H9 (cell line): ENCODE data around the gene HMGB1. TPM values are rescaled to one million over a fixed set of nuclear protein-coding genes. Genes with fewer than 3 reads are reported as not detected.
A peak's percentile ranks its signal among the peaks of the same experiment; 100 is the strongest.

ENCODE experiments used
- DNase-seq: peaks from one replicate; pipeline ENCODE4 v3.0.0-alpha.2; 2017
- H2AFZ ChIP-seq: one replicate; pipeline ENCODE4 v1.6.1; 2013; ENCODE audit warnings: mild to moderate bottlenecking, low read length, control low read depth, moderate library complexity
- H2AK5ac ChIP-seq: 2 replicates; pipeline ENCODE4 v1.6.1; 2013; ENCODE audit warnings: low read length, control low read depth, mixed read lengths; ENCODE audit not compliant: insufficient read length
- H2BK120ac ChIP-seq: one replicate; pipeline ENCODE4 v1.6.1; 2013; ENCODE audit warnings: low read depth, mild to moderate bottlenecking, low read length, control low read depth, inconsistent platforms; ENCODE audit not compliant: poor library complexity, severe bottlenecking
- H2BK12ac ChIP-seq: 2 replicates; pipeline ENCODE4 v1.6.1; 2013; ENCODE audit warnings: low read length, control low read depth, mixed read lengths, low read depth; ENCODE audit not compliant: insufficient read length
- H2BK15ac ChIP-seq: 2 replicates; pipeline ENCODE4 v1.6.1; 2013; ENCODE audit warnings: low read depth, low read length, control low read depth
- H2BK20ac ChIP-seq: one replicate; pipeline ENCODE4 v1.6.1; 2013; ENCODE audit warnings: low read depth, mild to moderate bottlenecking, low read length, control low read depth, inconsistent platforms; ENCODE audit not compliant: poor library complexity, severe bottlenecking
- H2BK5ac ChIP-seq: 2 replicates; pipeline ENCODE4 v1.6.1; 2013; ENCODE audit warnings: low read length, control low read depth, mixed read lengths; ENCODE audit not compliant: insufficient read length
- H3K14ac ChIP-seq: 2 replicates; pipeline ENCODE4 v1.6.1; 2013; ENCODE audit warnings: low read length, control low read depth; ENCODE audit not compliant: insufficient read depth
- H3K18ac ChIP-seq: 2 replicates; pipeline ENCODE4 v1.6.1; 2013; ENCODE audit warnings: low read depth, mild to moderate bottlenecking, mixed read lengths, low read length, control low read depth; ENCODE audit not compliant: insufficient read length
- H3K23ac ChIP-seq: 2 replicates; pipeline ENCODE4 v1.6.1; 2013; ENCODE audit warnings: low read length, control low read depth, mixed read lengths, low read depth; ENCODE audit not compliant: insufficient read length
- H3K23me2 ChIP-seq: 2 replicates; pipeline ENCODE4 v1.6.1; 2013; ENCODE audit warnings: low read depth, mild to moderate bottlenecking, mixed read lengths, low read length, control low read depth; ENCODE audit not compliant: insufficient read length, poor library complexity, severe bottlenecking
- H3K27ac ChIP-seq: 2 replicates; pipeline ENCODE4 v1.5.1; 2013; ENCODE audit warnings: low read length, control low read depth, mixed read lengths, low read depth; ENCODE audit not compliant: insufficient read length
- H3K27me3 ChIP-seq: 2 replicates; pipeline ENCODE4 v1.6.1; 2013; ENCODE audit warnings: low read length, control low read depth, inconsistent platforms; ENCODE audit not compliant: insufficient read depth
- H3K4ac ChIP-seq: 2 replicates; pipeline ENCODE4 v1.6.1; 2013; ENCODE audit warnings: low read depth, mild to moderate bottlenecking, control low read depth, inconsistent platforms, low read length, moderate library complexity
- H3K4me1 ChIP-seq: 2 replicates; pipeline ENCODE4 v1.6.1; 2013; ENCODE audit warnings: low read length, control low read depth, inconsistent platforms; ENCODE audit not compliant: insufficient read depth
- H3K4me2 ChIP-seq: 2 replicates; pipeline ENCODE4 v1.6.1; 2013; ENCODE audit warnings: low read length, control low read depth, mixed read lengths; ENCODE audit not compliant: insufficient read length, insufficient read depth
- H3K56ac ChIP-seq: 2 replicates; pipeline ENCODE4 v1.6.1; 2013; ENCODE audit warnings: low read depth, mild to moderate bottlenecking, mixed read lengths, low read length, control low read depth; ENCODE audit not compliant: insufficient read length
- H3K79me1 ChIP-seq: 2 replicates; pipeline ENCODE4 v1.6.1; 2013; ENCODE audit warnings: low read depth, mild to moderate bottlenecking, moderate library complexity, low read length, control low read depth, inconsistent platforms; ENCODE audit not compliant: insufficient read depth, poor library complexity, severe bottlenecking
- H3K79me2 ChIP-seq: 2 replicates; pipeline ENCODE4 v1.6.1; 2013; ENCODE audit warnings: low read length, control low read depth, inconsistent platforms; ENCODE audit not compliant: insufficient read depth
- H3K9ac ChIP-seq: 2 replicates; pipeline ENCODE4 v1.6.1; 2013; ENCODE audit warnings: low read length, control low read depth, mixed read lengths; ENCODE audit not compliant: insufficient read length; ENCODE audit errors: extremely low read depth
- H3K9me3 ChIP-seq: one replicate; pipeline ENCODE4 v1.6.1; 2013; ENCODE audit warnings: low read depth, low read length, inconsistent platforms; ENCODE audit not compliant: control insufficient read depth
- H3T11ph ChIP-seq: one replicate; pipeline ENCODE4 v1.6.1; 2013; ENCODE audit warnings: mild to moderate bottlenecking, low read length, control low read depth, inconsistent platforms
- H4K20me1 ChIP-seq: one replicate; pipeline ENCODE4 v1.6.1; 2013; ENCODE audit not compliant: control insufficient read depth, insufficient read length, insufficient read depth
- H4K5ac ChIP-seq: 2 replicates; pipeline ENCODE4 v1.6.1; 2013; ENCODE audit warnings: low read depth, mild to moderate bottlenecking, mixed read lengths, low read length, control low read depth; ENCODE audit not compliant: insufficient read length
- H4K8ac ChIP-seq: replicated peaks from 2 replicates; pipeline ENCODE4 v1.6.1; 2013; ENCODE audit warnings: low read length, control low read depth, mixed read lengths, low read depth; ENCODE audit not compliant: insufficient read length
- H4K91ac ChIP-seq: 2 replicates; pipeline ENCODE4 v1.6.1; 2013; ENCODE audit warnings: low read depth, mild to moderate bottlenecking, moderate library complexity, mixed read lengths, low read length, control low read depth; ENCODE audit not compliant: insufficient read length
- H3K27ac Mint-ChIP-seq, 3 experiments: 2 replicates in 2 of 3; 3 replicates in 1 of 3; pipeline ENCODE4 v1.8.0; 2020 to 2021; ENCODE audit warnings: mixed read lengths in 3 of 3, mild to moderate bottlenecking in 1 of 3, moderate library complexity in 1 of 3
- H3K27me3 Mint-ChIP-seq: 2 replicates; pipeline ENCODE4 v1.8.0; 2021; ENCODE audit warnings: low read depth, mild to moderate bottlenecking, moderate library complexity, mixed read lengths
- H3K36me3 Mint-ChIP-seq, 3 experiments: 2 replicates in 2 of 3; 3 replicates in 1 of 3; pipeline ENCODE4 v1.8.0; 2020 to 2021; ENCODE audit warnings: low read depth in 3 of 3, mixed read lengths in 3 of 3; ENCODE audit not compliant: insufficient read depth in 1 of 3
- H3K4me1 Mint-ChIP-seq, 2 experiments: 2 replicates each; pipeline ENCODE4 v1.8.0; 2020; ENCODE audit warnings: mixed read lengths in 2 of 2
- H3K4me3 Mint-ChIP-seq, 2 experiments: 2 replicates in 1 of 2; 3 replicates in 1 of 2; pipeline ENCODE4 v1.8.0; 2020 to 2021; ENCODE audit warnings: mild to moderate bottlenecking in 2 of 2, mixed read lengths in 2 of 2, moderate library complexity in 1 of 2
- H3K9me3 Mint-ChIP-seq, 2 experiments: 2 replicates in 1 of 2; 3 replicates in 1 of 2; pipeline ENCODE4 v1.8.0; 2020; ENCODE audit warnings: mild to moderate bottlenecking in 2 of 2, mixed read lengths in 2 of 2, moderate library complexity in 1 of 2
- WGBS: extraction: QIAGEN DNeasy Blood & Tissue Kit; methylation state at CpG from one replicate; pipeline ENCODE4 v1.1.7; 2013; ENCODE audit warnings: missing lambda C conversion rate, low lambda C conversion rate, mixed read lengths; ENCODE audit not compliant: insufficient read length; ENCODE audit errors: extremely low coverage; 5-methylcytosine and 5-hydroxymethylcytosine counted together
- total RNA-seq: library from RNA; stranded (reverse); gene quantifications from 2 replicates; pipeline ENCODE4 v1.2.1, GENCODE V29; 2021
- TF ChIP-seq, protein P1 (sequence below): fragments of 200-600 bp; sonication (generic); conservative IDR thresholded peaks from 3 replicates; pipeline ENCODE4 v1.8.0; 2021; ENCODE audit warnings: antibody characterized with exemption, mild to moderate bottlenecking

HMGB1 gene
- total RNA-seq, 1 experiment from 2014 or later, result 688 TPM

DNA sequence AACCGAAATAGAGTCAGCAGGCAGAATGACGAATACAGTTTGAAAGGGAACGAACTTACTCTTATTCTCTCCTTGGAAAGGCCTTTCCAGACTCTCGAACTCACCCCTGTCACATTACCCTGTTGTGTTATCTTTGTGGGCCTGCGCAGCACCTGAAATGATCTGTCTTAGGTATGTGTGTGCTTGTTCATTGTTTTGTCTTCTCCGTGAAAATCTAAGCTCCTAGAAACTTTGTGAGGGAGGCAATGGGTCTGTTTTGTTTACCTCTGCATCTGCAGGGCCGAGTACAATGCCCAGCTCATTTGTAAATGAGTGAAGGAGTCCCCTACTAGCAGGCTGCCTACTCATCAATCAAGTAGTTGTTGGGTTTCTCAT is 19.6 kb downstream of the HMGB1 start:
- Histone ChIP-seq H4K91ac (no peak overlapping the region), H3K4me1 (peaks cover 8% of the 10 kb centered on the region; the same call in 1 of the 2 replicates), H2BK12ac (no peak overlapping the region), H3K79me1 (no peaks in the 10 kb centered on the region), H3K23ac (peak overlapping the region; percentile 24), H3K27me3 (no peaks in the 10 kb centered on the region), H3K27ac (peak overlapping the region; percentile 55), H3T11ph (no peak overlapping the region), H2BK5ac (no peak overlapping the region), H2BK120ac (no peak overlapping the region), H2BK15ac (no peak overlapping the region), H3K23me2 (peaks cover 13% of the 10 kb centered on the region), H3K4ac (no peak overlapping the region), H4K5ac (peak overlapping the region; percentile 67), H3K4me2 (peak overlapping the region; percentile 91), H2BK20ac (no peak overlapping the region), H3K9ac (peak overlapping the region; percentile 64), H2AK5ac (no peak overlapping the region), H3K79me2 (no peaks in the 10 kb centered on the region), H4K20me1 (peaks cover 2% of the 10 kb centered on the region), H3K14ac (peak overlapping the region; percentile 65), H3K18ac (peak overlapping the region; percentile 7), H4K8ac (no peak overlapping the region), H2AFZ (peak overlapping the region; percentile 4), H3K9me3 (no peaks in the 10 kb centered on the region), H3K56ac (no peak overlapping the region)
- Mint-ChIP-seq H3K4me3 (peak overlapping the region; percentile 54 to 74), H3K9me3 (no peaks in the 10 kb centered on the region; a peak in 1 of 5 replicates), H3K36me3 (no peaks in the 10 kb centered on the region), H3K4me1 (peaks cover 21 to 30% of the 10 kb centered on the region in 2 experiments), H3K27ac (peak overlapping the region; percentile 71 to 98 (median 80)), H3K27me3 (no peaks in the 10 kb centered on the region; the same call in 1 of the 2 replicates)
- DNase-seq, result no peak
- TF ChIP-seq, protein P1, sequence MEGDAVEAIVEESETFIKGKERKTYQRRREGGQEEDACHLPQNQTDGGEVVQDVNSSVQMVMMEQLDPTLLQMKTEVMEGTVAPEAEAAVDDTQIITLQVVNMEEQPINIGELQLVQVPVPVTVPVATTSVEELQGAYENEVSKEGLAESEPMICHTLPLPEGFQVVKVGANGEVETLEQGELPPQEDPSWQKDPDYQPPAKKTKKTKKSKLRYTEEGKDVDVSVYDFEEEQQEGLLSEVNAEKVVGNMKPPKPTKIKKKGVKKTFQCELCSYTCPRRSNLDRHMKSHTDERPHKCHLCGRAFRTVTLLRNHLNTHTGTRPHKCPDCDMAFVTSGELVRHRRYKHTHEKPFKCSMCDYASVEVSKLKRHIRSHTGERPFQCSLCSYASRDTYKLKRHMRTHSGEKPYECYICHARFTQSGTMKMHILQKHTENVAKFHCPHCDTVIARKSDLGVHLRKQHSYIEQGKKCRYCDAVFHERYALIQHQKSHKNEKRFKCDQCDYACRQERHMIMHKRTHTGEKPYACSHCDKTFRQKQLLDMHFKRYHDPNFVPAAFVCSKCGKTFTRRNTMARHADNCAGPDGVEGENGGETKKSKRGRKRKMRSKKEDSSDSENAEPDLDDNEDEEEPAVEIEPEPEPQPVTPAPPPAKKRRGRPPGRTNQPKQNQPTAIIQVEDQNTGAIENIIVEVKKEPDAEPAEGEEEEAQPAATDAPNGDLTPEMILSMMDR, result no peak
- no CpG with 5 or more reads among the region's 7 CpGs for WGBS
